Activated naive CD8-positive, alpha-beta T cell (primary cell): ENCODE data around the gene VTI1B.
"Not testable (repeated sequence)": the region's sequence is repeated elsewhere in the genome, so short reads cannot be mapped to it uniquely, and the experiment has no call there.

Experiments used
- H3K27ac Mint-ChIP-seq: one replicate; pipeline ENCODE4 v1.8.0; 2021; ENCODE audit warnings: mixed read lengths
- H3K27me3 Mint-ChIP-seq: one replicate; pipeline ENCODE4 v1.8.0; 2021; ENCODE audit warnings: mixed read lengths
- H3K36me3 Mint-ChIP-seq: one replicate; pipeline ENCODE4 v1.8.0; 2021; ENCODE audit warnings: mixed read lengths
- H3K4me1 Mint-ChIP-seq: one replicate; pipeline ENCODE4 v1.8.0; 2021; ENCODE audit warnings: low read depth, mixed read lengths
- H3K4me3 Mint-ChIP-seq: one replicate; pipeline ENCODE4 v1.8.0; 2021; ENCODE audit warnings: mild to moderate bottlenecking, mixed read lengths
- H3K9me3 Mint-ChIP-seq: one replicate; pipeline ENCODE4 v1.8.0; 2021; ENCODE audit warnings: low read depth, mixed read lengths

Gene VTI1B

DNA sequence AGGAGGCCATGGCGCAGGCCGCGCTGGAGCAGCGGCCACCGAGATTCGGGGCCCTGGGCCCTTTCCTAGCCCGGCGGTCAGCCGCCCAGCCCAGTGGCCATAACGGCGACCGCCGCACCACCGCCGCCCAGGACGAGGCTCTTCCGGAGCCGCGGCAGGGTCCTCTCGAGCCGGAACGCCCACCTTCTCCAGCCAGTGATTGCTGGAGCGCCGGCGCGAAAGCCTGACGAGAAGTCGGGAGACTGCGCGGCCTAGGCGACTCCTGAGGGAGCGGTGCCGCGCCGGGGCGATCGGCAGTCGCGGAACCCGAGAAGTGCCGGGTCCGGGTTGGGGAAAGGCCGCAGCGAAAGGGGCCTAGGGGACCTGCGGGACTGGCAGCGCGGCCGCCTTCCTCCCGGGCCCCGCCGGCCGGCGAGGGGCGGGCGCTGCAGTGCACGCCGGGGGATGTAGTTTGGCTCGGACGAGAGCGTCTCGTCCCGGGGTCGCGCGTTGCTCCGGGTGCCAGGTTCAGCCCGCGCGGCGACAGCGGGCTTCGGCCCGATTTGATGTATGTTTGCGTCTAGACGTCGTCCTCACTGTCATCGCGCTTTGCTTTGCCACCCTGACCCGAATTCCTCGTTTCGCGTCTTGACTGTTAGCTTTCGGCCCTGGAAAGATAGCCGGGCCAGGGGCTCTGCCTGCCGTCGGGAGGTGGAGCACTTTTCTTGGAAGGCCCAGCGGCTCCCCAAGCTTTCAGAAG is at the start of gene VTI1B:
TSS of gene VTI1B (minus strand) at position 153 of the 739 bp plus-strand sequence. CDS start at position 10, 143 bp downstream.
- Mint-ChIP-seq H3K27me3 (no peaks in the 10 kb centered on the region), H3K9me3 (no peaks in the 10 kb centered on the region), H3K4me1 (peaks cover 37% of the 10 kb centered on the region), H3K36me3 (no peaks in the 10 kb centered on the region), H3K4me3 (peak within 1 kb of the TSS; percentile 94), H3K27ac (peak within 1 kb of the TSS; percentile 92)

DNA sequence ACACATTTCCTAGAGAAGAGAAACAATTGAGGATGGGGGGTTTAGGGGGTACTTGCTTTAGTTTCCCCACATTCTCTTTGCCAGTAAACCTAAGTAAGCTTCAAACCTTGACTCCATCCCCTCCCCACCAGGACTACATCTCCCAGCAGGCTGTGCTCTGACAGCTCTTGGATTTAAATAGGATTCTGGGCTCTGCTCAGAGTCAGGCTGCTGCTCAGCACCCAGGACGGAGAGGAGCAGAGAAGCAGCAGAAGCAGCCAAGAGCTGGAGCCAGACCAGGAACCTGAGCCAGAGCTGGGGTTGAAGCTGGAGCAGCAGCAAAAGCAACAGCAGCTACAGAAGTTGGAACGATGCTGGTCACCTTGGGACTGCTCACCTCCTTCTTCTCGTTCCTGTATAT is 47.9 kb upstream of the VTI1B start:
- no peaks in the 10 kb centered on the region for H3K9me3 Mint-ChIP-seq
- peaks cover 6% of the 10 kb centered on the region for H3K36me3 Mint-ChIP-seq
- H3K4me1 Mint-ChIP-seq = peaks cover 1% of the 10 kb centered on the region
- H3K4me3 Mint-ChIP-seq = no peak overlapping the region
- H3K27ac Mint-ChIP-seq = no peak overlapping the region
- peaks cover 29% of the 10 kb centered on the region for H3K27me3 Mint-ChIP-seq

- no peaks in the 10 kb centered on the region for H3K9me3 Mint-ChIP-seq
- H3K36me3 Mint-ChIP-seq = peaks cover 2% of the 10 kb centered on the region
- H3K4me1 Mint-ChIP-seq = peaks cover 1% of the 10 kb centered on the region
- H3K4me3 Mint-ChIP-seq = no peak overlapping the region
- no peak overlapping the region for H3K27ac Mint-ChIP-seq
- H3K27me3 Mint-ChIP-seq = peaks cover 29% of the 10 kb centered on the region
Measured at GRCh38 chr14:67721875-67722274, 47.4 kb upstream of the VTI1B start.

- Mint-ChIP-seq H3K27ac (no peak overlapping the region), H3K9me3 (no peaks in the 10 kb centered on the region), H3K4me1 (peaks cover 1% of the 10 kb centered on the region), H3K36me3 (no peaks in the 10 kb centered on the region), H3K4me3 (no peak overlapping the region), H3K27me3 (peaks cover 22% of the 10 kb centered on the region)
Measured at GRCh38 chr14:67719866-67720265, 45.4 kb upstream of the VTI1B start.

DNA sequence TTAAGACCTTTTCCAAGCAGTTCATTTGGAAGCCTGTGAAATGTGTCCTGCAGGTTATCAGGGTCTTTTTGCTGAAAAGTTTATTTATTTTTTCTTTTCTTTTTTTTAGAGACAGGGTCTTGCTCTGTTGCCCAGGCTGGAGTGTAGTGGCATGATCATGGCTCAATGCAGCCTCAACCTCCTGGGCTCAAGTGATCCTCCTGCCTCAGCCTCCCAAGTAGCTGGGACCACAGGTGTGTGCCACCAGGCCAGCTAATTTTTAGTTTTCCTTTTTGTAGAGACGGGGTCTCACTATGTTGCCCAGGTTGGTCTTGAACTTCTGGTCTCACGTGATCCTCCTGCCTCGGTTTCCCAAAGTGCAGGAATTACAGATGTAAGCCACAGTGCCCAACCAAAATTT is 45.0 kb upstream of the VTI1B start:
- H3K27ac Mint-ChIP-seq, H3K4me3 Mint-ChIP-seq, H3K9me3 Mint-ChIP-seq, H3K36me3 Mint-ChIP-seq, H3K4me1 Mint-ChIP-seq: not testable (repeated sequence)
- peaks cover 19% of the 10 kb centered on the region for H3K27me3 Mint-ChIP-seq

GRCh38 chr14:67718265-67718664 is 43.8 kb upstream of the VTI1B start:
- no peaks in the 10 kb centered on the region for H3K9me3 Mint-ChIP-seq
- H3K4me3 Mint-ChIP-seq = no peak overlapping the region
- no peaks in the 10 kb centered on the region for H3K36me3 Mint-ChIP-seq
- H3K4me1 Mint-ChIP-seq = peaks cover 1% of the 10 kb centered on the region
- no peak overlapping the region for H3K27ac Mint-ChIP-seq
- H3K27me3 Mint-ChIP-seq = peaks cover 14% of the 10 kb centered on the region

DNA sequence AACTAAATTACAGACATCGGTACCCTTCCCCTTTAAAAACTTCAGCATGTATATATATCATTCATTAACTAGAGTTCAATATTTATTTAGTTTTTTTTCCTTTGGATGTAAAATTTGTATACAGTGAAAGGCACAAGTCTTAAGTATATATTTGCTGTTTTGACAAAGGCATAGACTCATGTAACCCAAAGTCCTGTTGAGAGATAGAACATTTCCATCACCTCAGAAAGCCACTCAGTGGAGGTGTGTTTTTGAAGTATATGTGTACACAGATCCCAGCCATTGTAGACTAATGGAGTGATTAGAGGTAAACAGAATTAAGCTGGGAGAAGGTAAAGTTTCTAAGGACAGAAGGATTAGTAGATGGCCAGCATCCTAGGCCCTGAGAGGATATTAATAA is 42.6 kb upstream of the VTI1B start:
- H3K27ac Mint-ChIP-seq = no peak overlapping the region
- no peaks in the 10 kb centered on the region for H3K9me3 Mint-ChIP-seq

GRCh38 chr14:67710209-67710608 is 35.8 kb upstream of the VTI1B start:
- Mint-ChIP-seq H3K4me3 (no peak overlapping the region), H3K27ac (no peak overlapping the region), H3K27me3 (no peaks in the 10 kb centered on the region), H3K36me3 (peaks cover 2% of the 10 kb centered on the region), H3K9me3 (peaks cover 4% of the 10 kb centered on the region), H3K4me1 (no peaks in the 10 kb centered on the region)

More for the DNA sequence above, 42.6 kb upstream of the VTI1B start:
- no peaks in the 10 kb centered on the region for H3K36me3 Mint-ChIP-seq
- H3K4me3 Mint-ChIP-seq = no peak overlapping the region
- H3K4me1 Mint-ChIP-seq = no peaks in the 10 kb centered on the region
- H3K27me3 Mint-ChIP-seq = peaks cover 7% of the 10 kb centered on the region

DNA sequence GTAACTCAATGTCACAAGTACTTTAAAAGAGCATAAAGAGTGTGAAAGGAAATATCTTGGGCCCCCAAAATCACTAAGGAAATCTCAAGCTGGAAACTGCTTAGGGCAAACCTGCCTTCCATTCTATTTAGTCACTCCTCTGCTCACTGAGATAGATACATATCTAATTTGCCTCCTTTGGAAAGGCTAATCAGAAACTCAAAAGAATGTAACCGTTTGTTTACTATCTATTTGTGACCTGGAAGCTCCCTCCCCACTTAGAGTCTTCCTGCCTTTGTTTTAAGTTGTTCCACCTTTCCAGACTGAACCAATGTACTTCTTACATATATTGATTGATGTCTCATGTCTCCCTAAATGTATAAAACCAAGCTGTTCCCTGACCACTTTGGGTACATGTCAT is 35.4 kb upstream of the VTI1B start:
- not testable (repeated sequence) for H3K9me3 Mint-ChIP-seq, H3K36me3 Mint-ChIP-seq, H3K4me3 Mint-ChIP-seq, H3K27me3 Mint-ChIP-seq, H3K27ac Mint-ChIP-seq, H3K4me1 Mint-ChIP-seq

GRCh38 chr14:67709346-67709745 is 34.9 kb upstream of the VTI1B start:
- H3K4me3 Mint-ChIP-seq, H3K9me3 Mint-ChIP-seq, H3K27me3 Mint-ChIP-seq, H3K36me3 Mint-ChIP-seq, H3K4me1 Mint-ChIP-seq, H3K27ac Mint-ChIP-seq: not testable (repeated sequence)

DNA sequence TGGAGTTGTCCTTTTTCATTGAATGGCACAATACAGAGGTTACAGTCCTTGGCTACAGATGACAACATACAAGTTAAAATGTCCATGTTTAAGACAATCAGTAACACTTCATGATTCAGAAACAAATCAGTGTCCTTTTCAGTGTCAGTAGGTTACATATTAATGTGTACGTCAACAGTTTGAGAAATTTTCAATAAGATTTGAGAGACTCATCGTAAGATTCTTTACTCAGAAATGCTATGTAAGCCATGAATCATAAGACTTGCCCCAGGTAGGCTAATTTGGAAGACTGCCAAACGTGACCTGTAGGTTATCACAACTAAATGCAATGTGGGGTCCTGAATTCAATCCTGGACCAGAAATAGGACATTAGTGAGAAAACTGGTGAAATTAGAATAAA is 30.8 kb upstream of the VTI1B start:
- no peaks in the 10 kb centered on the region for H3K27me3 Mint-ChIP-seq
- H3K4me1 Mint-ChIP-seq = no peaks in the 10 kb centered on the region
- peaks cover 2% of the 10 kb centered on the region for H3K36me3 Mint-ChIP-seq
- no peak overlapping the region for H3K4me3 Mint-ChIP-seq
- no peak overlapping the region for H3K27ac Mint-ChIP-seq
- H3K9me3 Mint-ChIP-seq = peaks cover 4% of the 10 kb centered on the region

GRCh38 chr14:67704484-67705089 is 30.2 kb upstream of the VTI1B start:
- no peaks in the 10 kb centered on the region for H3K27me3 Mint-ChIP-seq
- no peaks in the 10 kb centered on the region for H3K9me3 Mint-ChIP-seq
- no peaks in the 10 kb centered on the region for H3K4me1 Mint-ChIP-seq
- no peak overlapping the region for H3K27ac Mint-ChIP-seq
- H3K36me3 Mint-ChIP-seq = no peaks in the 10 kb centered on the region
- H3K4me3 Mint-ChIP-seq = no peak overlapping the region

DNA sequence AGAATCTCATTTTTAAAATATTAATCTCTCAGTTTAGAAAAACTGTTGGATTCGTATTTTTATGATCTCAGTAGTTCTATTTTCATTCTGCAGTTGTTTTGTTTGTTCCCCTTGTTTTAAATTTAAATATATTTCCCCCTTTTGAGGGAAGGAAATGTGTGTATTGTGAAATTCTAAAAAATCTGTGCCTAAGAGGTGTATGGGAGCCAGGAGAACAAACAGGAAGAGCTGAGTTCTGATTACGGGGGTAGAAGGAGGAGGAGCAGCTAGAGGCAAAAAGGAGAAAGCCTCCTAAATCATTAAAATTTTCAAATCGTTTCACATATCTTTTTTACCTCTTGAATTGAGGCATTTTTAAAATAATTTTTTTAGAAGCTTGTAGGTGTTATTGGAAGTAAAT is 29.6 kb upstream of the VTI1B start:
- H3K4me1 Mint-ChIP-seq = no peaks in the 10 kb centered on the region
- H3K9me3 Mint-ChIP-seq = no peaks in the 10 kb centered on the region
- no peaks in the 10 kb centered on the region for H3K27me3 Mint-ChIP-seq
- no peak overlapping the region for H3K4me3 Mint-ChIP-seq
- H3K36me3 Mint-ChIP-seq = no peaks in the 10 kb centered on the region
- no peak overlapping the region for H3K27ac Mint-ChIP-seq

GRCh38 chr14:67701492-67701891 is 27.1 kb upstream of the VTI1B start, which contains the start of gene RDH12:
RDH12 (plus strand) TSS chr14:67701886; CDS start chr14:67722643, 20,757 bp downstream.
- not testable (repeated sequence) for H3K36me3 Mint-ChIP-seq, H3K4me1 Mint-ChIP-seq, H3K27ac Mint-ChIP-seq, H3K27me3 Mint-ChIP-seq, H3K9me3 Mint-ChIP-seq, H3K4me3 Mint-ChIP-seq

DNA sequence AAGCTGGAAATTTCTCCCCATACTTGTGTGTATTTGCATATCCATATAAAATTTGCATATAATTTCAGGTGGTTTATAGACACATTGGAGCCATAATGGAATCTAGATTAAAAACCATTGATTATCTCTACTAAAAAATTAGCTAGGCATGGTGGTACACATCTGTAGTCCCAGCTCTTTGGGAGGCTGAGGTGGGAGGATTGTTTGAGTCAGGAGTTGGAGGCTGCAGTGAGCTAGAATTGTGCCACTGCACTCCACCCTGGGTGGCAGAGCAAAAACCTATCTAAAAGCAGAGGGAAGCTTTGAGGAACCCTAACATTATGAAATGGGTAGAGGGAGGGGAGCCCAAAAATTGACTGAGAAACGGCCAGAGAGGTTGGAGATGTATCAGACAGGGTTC is 23.7 kb upstream of the VTI1B start:
- no peaks in the 10 kb centered on the region for H3K9me3 Mint-ChIP-seq

DNA sequence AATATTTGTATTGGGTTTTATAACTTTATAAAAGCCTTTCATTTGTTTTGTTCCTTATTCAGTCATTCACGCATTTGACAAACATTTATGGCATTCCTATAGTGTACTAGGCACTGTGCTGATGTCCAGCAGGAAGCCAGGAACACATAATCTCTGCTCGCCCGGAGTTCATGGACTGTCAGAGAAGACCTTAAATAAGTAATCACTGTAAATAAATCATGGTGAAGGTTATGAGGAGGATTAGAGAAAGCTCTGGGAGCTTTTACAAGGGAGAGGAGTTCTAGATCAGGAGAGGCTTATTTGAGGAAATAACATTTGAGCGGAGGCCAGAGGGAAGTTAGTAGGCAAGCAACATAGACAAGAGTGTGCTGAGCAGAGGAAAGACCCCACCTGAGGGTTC is 22.6 kb upstream of the VTI1B start:
- H3K27me3 Mint-ChIP-seq = no peaks in the 10 kb centered on the region
- no peaks in the 10 kb centered on the region for H3K36me3 Mint-ChIP-seq
- H3K4me1 Mint-ChIP-seq = peaks cover 24% of the 10 kb centered on the region
- no peak overlapping the region for H3K27ac Mint-ChIP-seq
- no peaks in the 10 kb centered on the region for H3K9me3 Mint-ChIP-seq
- no peak overlapping the region for H3K4me3 Mint-ChIP-seq

More for the DNA sequence above, 23.7 kb upstream of the VTI1B start:
- H3K27ac Mint-ChIP-seq = no peak overlapping the region
- H3K27me3 Mint-ChIP-seq = no peaks in the 10 kb centered on the region
- no peaks in the 10 kb centered on the region for H3K36me3 Mint-ChIP-seq
- no peak overlapping the region for H3K4me3 Mint-ChIP-seq
- peaks cover 18% of the 10 kb centered on the region for H3K4me1 Mint-ChIP-seq
